B cell (primary cell): ENCODE measurements around the gene GPR37L1.

Experiments used
- EZH2 ChIP-seq: IDR thresholded peaks from 2 replicates; pipeline ENCODE4 v1.6.1; 2012; ENCODE audit warnings: borderline replicate concordance, low read depth, mild to moderate bottlenecking, moderate library complexity, low read length; ENCODE audit not compliant: insufficient read depth, poor library complexity, severe bottlenecking
- TF ChIP-seq, protein P1 (sequence below): fragments of 200-600 bp; IDR thresholded peaks from one replicate; pipeline ENCODE4 v1.8.0; 2022; ENCODE audit warnings: antibody characterized with exemption, mild to moderate bottlenecking

GRCh38 chr1:202161151-202162046 is 38.7 kb downstream of the GPR37L1 start:
- TF ChIP-seq, protein P1, sequence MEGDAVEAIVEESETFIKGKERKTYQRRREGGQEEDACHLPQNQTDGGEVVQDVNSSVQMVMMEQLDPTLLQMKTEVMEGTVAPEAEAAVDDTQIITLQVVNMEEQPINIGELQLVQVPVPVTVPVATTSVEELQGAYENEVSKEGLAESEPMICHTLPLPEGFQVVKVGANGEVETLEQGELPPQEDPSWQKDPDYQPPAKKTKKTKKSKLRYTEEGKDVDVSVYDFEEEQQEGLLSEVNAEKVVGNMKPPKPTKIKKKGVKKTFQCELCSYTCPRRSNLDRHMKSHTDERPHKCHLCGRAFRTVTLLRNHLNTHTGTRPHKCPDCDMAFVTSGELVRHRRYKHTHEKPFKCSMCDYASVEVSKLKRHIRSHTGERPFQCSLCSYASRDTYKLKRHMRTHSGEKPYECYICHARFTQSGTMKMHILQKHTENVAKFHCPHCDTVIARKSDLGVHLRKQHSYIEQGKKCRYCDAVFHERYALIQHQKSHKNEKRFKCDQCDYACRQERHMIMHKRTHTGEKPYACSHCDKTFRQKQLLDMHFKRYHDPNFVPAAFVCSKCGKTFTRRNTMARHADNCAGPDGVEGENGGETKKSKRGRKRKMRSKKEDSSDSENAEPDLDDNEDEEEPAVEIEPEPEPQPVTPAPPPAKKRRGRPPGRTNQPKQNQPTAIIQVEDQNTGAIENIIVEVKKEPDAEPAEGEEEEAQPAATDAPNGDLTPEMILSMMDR: no peak
- TF ChIP-seq EZH2: no peak
